WTC11 (cell line): Measurements from ENCODE around the gene SORCS1. TPM values are rescaled to one million over a fixed set of nuclear protein-coding genes. Genes with fewer than 3 reads are reported as not detected.

Source experiments
- ATAC-seq: fragments of 200-7000 bp; cut with Tn5 transposase; 2 replicates; pipeline ENCODE4 v1.10.0; 2021; ENCODE audit warnings: mild to moderate bottlenecking, moderate library complexity
- CTCF ChIA-PET: fragments of 300-600 bp; sonication (Branson Sonifier 250); formaldehyde crosslinking; loops from one replicate; lab custom pipeline; 2021; ENCODE audit warnings: antibody characterized with exemption; lab: Charles Lee
- POLR2A ChIA-PET: fragments of 350-600 bp; sonication (Branson Sonifier 250); formaldehyde crosslinking; loops from one replicate; lab custom pipeline; 2021; ENCODE audit warnings: antibody characterized with exemption; lab: Charles Lee
- DNase-seq: peaks from one replicate; pipeline ENCODE4 v3.0.0; 2021; ENCODE audit warnings: low spot score
- H3K27ac Mint-ChIP-seq: 2 replicates; pipeline ENCODE4 v1.8.0; 2021; ENCODE audit warnings: mixed read lengths
- H3K27me3 Mint-ChIP-seq: 2 replicates; pipeline ENCODE4 v1.8.0; 2021; ENCODE audit warnings: low read depth, mild to moderate bottlenecking, moderate library complexity, mixed read lengths
- H3K36me3 Mint-ChIP-seq: 2 replicates; pipeline ENCODE4 v1.8.0; 2021; ENCODE audit warnings: mixed read lengths
- H3K4me1 Mint-ChIP-seq: 2 replicates; pipeline ENCODE4 v1.8.0; 2022; ENCODE audit warnings: mixed read lengths
- H3K4me3 Mint-ChIP-seq: 2 replicates; pipeline ENCODE4 v1.8.0; 2021; ENCODE audit warnings: mild to moderate bottlenecking, moderate library complexity, mixed read lengths
- H3K9me3 Mint-ChIP-seq: 2 replicates; pipeline ENCODE4 v1.8.0; 2021; ENCODE audit warnings: mixed read lengths
- AR ChIP-seq: fragments of 250-450 bp; sonication (Bioruptor Pico); IDR thresholded peaks from 2 replicates; pipeline ENCODE4 v1.9.0; 2021; ENCODE audit warnings: mild to moderate bottlenecking
- ARID4B ChIP-seq: sonication (generic); formaldehyde crosslinking; IDR thresholded peaks from 2 replicates; pipeline ENCODE4 v1.8.0; 2023; ENCODE audit warnings: missing genetic modification reagents, mild to moderate bottlenecking, borderline replicate concordance
- E2F4 ChIP-seq: sonication (generic); formaldehyde crosslinking; IDR thresholded peaks from 2 replicates; pipeline ENCODE4 v1.8.1; 2022; ENCODE audit warnings: low read depth, mild to moderate bottlenecking, moderate library complexity, missing genetic modification reagents, borderline replicate concordance
- ETV6 ChIP-seq: sonication (generic); formaldehyde crosslinking; IDR thresholded peaks from 2 replicates; pipeline ENCODE4 v1.8.1; 2022; ENCODE audit warnings: mild to moderate bottlenecking, missing genetic modification reagents
- FOXK1 ChIP-seq: sonication (generic); formaldehyde crosslinking; IDR thresholded peaks from 2 replicates; pipeline ENCODE4 v1.8.0; 2022; ENCODE audit warnings: mild to moderate bottlenecking, moderate library complexity, missing genetic modification reagents
- FOXP1 ChIP-seq: sonication (generic); formaldehyde crosslinking; IDR thresholded peaks from 2 replicates; pipeline ENCODE4 v1.8.0; 2022; ENCODE audit warnings: missing genetic modification reagents, mild to moderate bottlenecking, moderate library complexity, borderline replicate concordance
- HMGXB4 ChIP-seq: sonication (generic); formaldehyde crosslinking; IDR thresholded peaks from 2 replicates; pipeline ENCODE4 v1.8.1; 2023; ENCODE audit warnings: mild to moderate bottlenecking, moderate library complexity, missing genetic modification reagents
- JUN ChIP-seq: sonication (generic); formaldehyde crosslinking; IDR thresholded peaks from 2 replicates; pipeline ENCODE4 v1.8.0; 2023; ENCODE audit warnings: mild to moderate bottlenecking, missing genetic modification reagents
- NFATC4 ChIP-seq: fragments of 250-450 bp; sonication (Bioruptor Pico); IDR thresholded peaks from 2 replicates; pipeline ENCODE4 v1.9.0; 2021; ENCODE audit warnings: mild to moderate bottlenecking
- NR1H2 ChIP-seq: sonication (generic); formaldehyde crosslinking; IDR thresholded peaks from 2 replicates; pipeline ENCODE4 v1.9.0; 2021; ENCODE audit warnings: mild to moderate bottlenecking, moderate library complexity, missing genetic modification reagents
- NR3C1 ChIP-seq: sonication (generic); formaldehyde crosslinking; conservative IDR thresholded peaks from 2 replicates; pipeline ENCODE4 v1.8.1; 2023; ENCODE audit warnings: low read depth, mild to moderate bottlenecking, missing genetic modification reagents
- OVOL2 ChIP-seq: fragments of 250-450 bp; sonication (Bioruptor Pico); IDR thresholded peaks from 2 replicates; pipeline ENCODE4 v1.9.0; 2021; ENCODE audit warnings: mild to moderate bottlenecking, borderline replicate concordance
- PRRX2 ChIP-seq: fragments of 250-450 bp; sonication (Bioruptor Pico); IDR thresholded peaks from 2 replicates; pipeline ENCODE4 v1.8.0; 2021; ENCODE audit warnings: mild to moderate bottlenecking
- STAT6 ChIP-seq: sonication (generic); formaldehyde crosslinking; conservative IDR thresholded peaks from 2 replicates; pipeline ENCODE4 v1.8.1; 2023; ENCODE audit warnings: mild to moderate bottlenecking, low read depth, missing genetic modification reagents, moderate library complexity
- TP53 ChIP-seq: sonication (generic); formaldehyde crosslinking; IDR thresholded peaks from 2 replicates; pipeline ENCODE4 v1.8.1; 2023; ENCODE audit warnings: mild to moderate bottlenecking, missing genetic modification reagents
- USF1 ChIP-seq: sonication (generic); formaldehyde crosslinking; IDR thresholded peaks from 2 replicates; pipeline ENCODE4 v1.8.0; 2022; ENCODE audit warnings: mild to moderate bottlenecking, missing genetic modification reagents
- ZBTB21 ChIP-seq: sonication (generic); formaldehyde crosslinking; IDR thresholded peaks from 2 replicates; pipeline ENCODE4 v1.8.1; 2023; ENCODE audit warnings: mild to moderate bottlenecking, missing genetic modification reagents, borderline replicate concordance
- ZNF317 ChIP-seq: sonication (generic); formaldehyde crosslinking; IDR thresholded peaks from 2 replicates; pipeline ENCODE4 v1.8.1; 2023; ENCODE audit warnings: low read depth, mild to moderate bottlenecking, moderate library complexity, missing genetic modification reagents, borderline replicate concordance
- ZNF671 ChIP-seq: fragments of 250-450 bp; sonication (Bioruptor Pico); IDR thresholded peaks from 2 replicates; pipeline ENCODE4 v1.8.0; 2021; ENCODE audit warnings: mild to moderate bottlenecking
- total RNA-seq: library from RNA; stranded (reverse); gene quantifications from 3 replicates; pipeline ENCODE4 v1.2.3, GENCODE V29; 2021

Gene SORCS1
- total RNA-seq, 1 experiment from 2014 or later, result 3.3 TPM

- no peaks in the 10 kb centered on the region for H3K9me3 Mint-ChIP-seq
- CTCF ChIA-PET, result no interaction called here
- TF ChIP-seq TP53 (CRISPR knock-in tag) (no peak), ZNF317 (CRISPR knock-in tag) (no peak), ETV6 (CRISPR knock-in tag) (no peak), FOXK1 (CRISPR knock-in tag) (no peak), NR3C1 (CRISPR knock-in tag) (no peak), PRRX2 (no peak), AR (CRISPR knock-in tag) (no peak), OVOL2 (CRISPR knock-in tag) (no peak), USF1 (CRISPR knock-in tag) (no peak), NR1H2 (CRISPR knock-in tag) (no peak), FOXP1 (CRISPR knock-in tag) (no peak), JUN (CRISPR knock-in tag) (no peak), HMGXB4 (CRISPR knock-in tag) (no peak), ZBTB21 (CRISPR knock-in tag) (no peak), E2F4 (CRISPR knock-in tag) (no peak), NFATC4 (CRISPR knock-in tag) (no peak), STAT6 (CRISPR knock-in tag) (no peak), ZNF671 (no peak), ARID4B (no peak)
- no peak overlapping the region for H3K4me3 Mint-ChIP-seq
- DNase-seq, result no peak
- no peaks in the 10 kb centered on the region for H3K36me3 Mint-ChIP-seq
- POLR2A ChIA-PET, result no interaction called here
- H3K27ac Mint-ChIP-seq, result no peak overlapping the region
- H3K27me3 Mint-ChIP-seq, result no peaks in the 10 kb centered on the region
- H3K4me1 Mint-ChIP-seq, result peaks cover 6% of the 10 kb centered on the region; the same call in 1 of the 2 replicates
- ATAC-seq, result no peak
Observed at GRCh38 chr10:106772957-106773356, 391.5 kb downstream of the SORCS1 start.
